PC-9 (cell line): ENCODE results near the gene VPS37B. TPM values are rescaled to one million over a fixed set of nuclear protein-coding genes. Genes with fewer than 3 reads are reported as not detected.

ENCODE experiments used
- BruUV-seq: library from RNA; stranded (reverse); fragments of 400-500 nt; replicated peaks from 2 replicates; lab custom pipeline; 2021; lab: Mats Ljungman, UMichigan
- CTCF ChIA-PET: fragments of 300-600 bp; sonication (Branson Sonifier 250); formaldehyde crosslinking; loops from one replicate; lab custom pipeline; 2022; ENCODE audit warnings: antibody characterized with exemption; lab: Charles Lee
- POLR2A ChIA-PET: fragments of 300-600 bp; sonication (Branson Sonifier 250); formaldehyde crosslinking; loops from one replicate; lab custom pipeline; 2022; ENCODE audit warnings: antibody characterized with exemption; ENCODE audit not compliant: unreplicated experiment; lab: Charles Lee
- DNase-seq, 2 experiments: peaks; one replicate each; pipeline versions ENCODE4 v3.0.0 to v3.0.0-alpha.2; 2015 to 2022; ENCODE audit warnings: mixed read lengths in 1 of 2
- H2AFZ ChIP-seq: fragments of 200-600 bp; sonication (generic); 2 replicates; pipeline ENCODE4 v1.8.1; 2017; ENCODE audit warnings: antibody characterized with exemption
- H3F3A ChIP-seq: fragments of 200-600 bp; sonication (generic); 2 replicates; pipeline ENCODE4 v1.8.1; 2017; ENCODE audit warnings: antibody characterized with exemption, mild to moderate bottlenecking, low read depth; ENCODE audit not compliant: insufficient read depth
- H3K27ac ChIP-seq: fragments of 200-600 bp; sonication (generic); 2 replicates; pipeline ENCODE4 v1.6.1; 2016; ENCODE audit warnings: mixed run types
- H3K27me3 ChIP-seq: fragments of 200-600 bp; sonication (generic); 2 replicates; pipeline ENCODE4 v1.6.1; 2016; ENCODE audit warnings: low read depth, mixed run types; ENCODE audit not compliant: insufficient read depth
- H3K36me3 ChIP-seq: fragments of 200-600 bp; sonication (generic); 2 replicates; pipeline ENCODE4 v1.6.1; 2016; ENCODE audit warnings: low read depth, mixed run types
- H3K4me1 ChIP-seq: fragments of 200-600 bp; sonication (generic); replicated peaks from 2 replicates; pipeline ENCODE4 v1.6.1; 2016; ENCODE audit warnings: mixed run types; ENCODE audit not compliant: insufficient read depth
- H3K4me2 ChIP-seq: fragments of 200-600 bp; sonication (generic); 2 replicates; pipeline ENCODE4 v1.6.1; 2017; ENCODE audit warnings: mixed run types
- H3K4me3 ChIP-seq: fragments of 200-600 bp; sonication (generic); 2 replicates; pipeline ENCODE4 v1.6.1; 2016; ENCODE audit warnings: mixed run types
- H3K79me2 ChIP-seq: fragments of 200-600 bp; sonication (generic); 2 replicates; pipeline ENCODE4 v1.6.1; 2017; ENCODE audit warnings: low read depth, mixed run types
- H3K9me2 ChIP-seq: fragments of 200-600 bp; sonication (generic); 2 replicates; pipeline ENCODE4 v1.8.1; 2017; ENCODE audit warnings: mild to moderate bottlenecking; ENCODE audit not compliant: insufficient read depth
- H3K9me3 ChIP-seq: fragments of 200-600 bp; sonication (generic); 2 replicates; pipeline ENCODE4 v1.8.1; 2016; ENCODE audit warnings: low read depth; ENCODE audit not compliant: insufficient read depth
- H4K20me1 ChIP-seq: fragments of 200-600 bp; sonication (generic); 2 replicates; pipeline ENCODE4 v1.8.1; 2017; ENCODE audit not compliant: insufficient read depth
- CTCF ChIP-seq: fragments of 200-600 bp; sonication (generic); conservative IDR thresholded peaks from 2 replicates; pipeline ENCODE4 v1.6.1; 2017; ENCODE audit warnings: mixed run types, antibody characterized with exemption, mild to moderate bottlenecking, moderate library complexity
- EZH2 ChIP-seq: fragments of 200-600 bp; sonication (generic); IDR thresholded peaks from 2 replicates; pipeline ENCODE4 v1.8.0; 2017; ENCODE audit warnings: antibody characterized with exemption, low read depth
- intact Hi-C: fragments of 100-400 bp; cut with micrococcal nuclease; formaldehyde crosslinking; loops from one replicate; pipeline ENCODE4 v1.10.0; 2022; ENCODE audit not compliant: unreplicated experiment
- total RNA-seq: library from RNA; stranded (reverse); gene quantifications from 2 replicates; pipeline ENCODE4 v1.2.3, GENCODE V29; 2021

VPS37B gene
- total RNA-seq, 1 experiment from 2014 or later, result 51.4 TPM

- Histone ChIP-seq H2AFZ (no peak overlapping the region), H3K9me3 (no peaks in the 10 kb centered on the region), H4K20me1 (no peaks in the 10 kb centered on the region), H3K79me2 (no peaks in the 10 kb centered on the region), H3K9me2 (no peaks in the 10 kb centered on the region), H3K4me1 (peaks cover 32% of the 10 kb centered on the region), H3K36me3 (no peaks in the 10 kb centered on the region), H3K27me3 (no peaks in the 10 kb centered on the region), H3K27ac (no peak overlapping the region), H3F3A (peaks cover 23% of the 10 kb centered on the region; the same call in 1 of the 2 replicates), H3K4me3 (no peak overlapping the region), H3K4me2 (no peak overlapping the region)
- CTCF ChIA-PET, result no interaction called here
- TF ChIP-seq CTCF (no peak), EZH2 (no peak)
- BruUV-seq, result no TSS peak
- POLR2A ChIA-PET, result interaction anchor here (0.6 kb wide), 1 partner anchor 165 kb away, joined by 5 read pairs; no protein-coding TSS in a partner anchor
- intact Hi-C loops, result no loop called here
- no peak for DNase-seq
These were observed 43.2 kb upstream of the VPS37B start for GRCh38 chr12:122939125-122939524.

GRCh38 chr12:122937622-122938091 lies 41.7 kb upstream of the VPS37B start:
- no peak for DNase-seq
- CTCF ChIA-PET, result no interaction called here
- H2AFZ ChIP-seq, result no peak overlapping the region
- H4K20me1 ChIP-seq, result no peaks in the 10 kb centered on the region
- peaks cover 18% of the 10 kb centered on the region; the same call in 1 of the 2 replicates for H3F3A ChIP-seq
- intact Hi-C loops, result no loop called here
- no peaks in the 10 kb centered on the region for H3K9me2 ChIP-seq
- no peak overlapping the region for H3K4me2 ChIP-seq
- no peaks in the 10 kb centered on the region for H3K9me3 ChIP-seq
- peaks cover 17% of the 10 kb centered on the region for H3K4me1 ChIP-seq
- H3K79me2 ChIP-seq, result no peaks in the 10 kb centered on the region
- H3K36me3 ChIP-seq, result no peaks in the 10 kb centered on the region
- no TSS peak for BruUV-seq
- TF ChIP-seq EZH2 (no peak), CTCF (no peak)
- no peak overlapping the region for H3K27ac ChIP-seq
- H3K4me3 ChIP-seq, result no peak overlapping the region
- POLR2A ChIA-PET, result no interaction called here
- H3K27me3 ChIP-seq, result no peaks in the 10 kb centered on the region

- H3K9me2 ChIP-seq, result no peaks in the 10 kb centered on the region
- TF ChIP-seq EZH2, result no peak
- no peak for TF ChIP-seq CTCF
- no peaks in the 10 kb centered on the region for H3K36me3 ChIP-seq
- ChIA-PET POLR2A (no interaction called here), CTCF (no interaction called here)
- H3F3A ChIP-seq, result peaks cover 7% of the 10 kb centered on the region; the same call in 1 of the 2 replicates
- H3K4me1 ChIP-seq, result no peaks in the 10 kb centered on the region
- H3K4me2 ChIP-seq, result no peak overlapping the region
- no peaks in the 10 kb centered on the region for H3K9me3 ChIP-seq
- no peaks in the 10 kb centered on the region for H4K20me1 ChIP-seq
- no TSS peak for BruUV-seq
- H3K27ac ChIP-seq, result no peak overlapping the region; the same call in 1 of the 2 replicates
- no peak for DNase-seq
- intact Hi-C loops, result no loop called here
- H3K27me3 ChIP-seq, result no peaks in the 10 kb centered on the region
- no peaks in the 10 kb centered on the region for H3K79me2 ChIP-seq
- no peak overlapping the region for H3K4me3 ChIP-seq
- no peak overlapping the region for H2AFZ ChIP-seq
These were observed 39.4 kb upstream of the VPS37B start for GRCh38 chr12:122935318-122935717.
